HepG2 (cell line): ENCODE measurements around the gene HEXD. TPM values are rescaled to one million over a fixed set of nuclear protein-coding genes. Genes with fewer than 3 reads are reported as not detected.

Experiments
- DBP ChIP-seq: sonication (generic); formaldehyde crosslinking; IDR thresholded peaks from 2 replicates; pipeline ENCODE4 v1.4.0; 2020; ENCODE audit warnings: missing genetic modification reagents; ENCODE audit errors: not compliant biosample characterization
- HOMEZ ChIP-seq: IDR thresholded peaks from 2 replicates; pipeline ENCODE4 v1.6.1; 2016; ENCODE audit warnings: low read depth
- KDM4B ChIP-seq: sonication (generic); formaldehyde crosslinking; IDR thresholded peaks from 2 replicates; pipeline ENCODE4 v1.4.0; 2020; ENCODE audit warnings: missing genetic modification reagents
- NFYB ChIP-seq: sonication (generic); formaldehyde crosslinking; IDR thresholded peaks from 2 replicates; pipeline ENCODE4 v1.4.0; 2020; ENCODE audit warnings: missing genetic modification reagents
- PCBP2 ChIP-seq: fragments of 200-400 bp; formaldehyde crosslinking; optimal IDR thresholded peaks from 2 replicates; pipeline ENCODE3; 2018; ENCODE audit warnings: low read length, low read depth; ENCODE audit not compliant: poor library complexity, severe bottlenecking
- PHF5A ChIP-seq: IDR thresholded peaks from one replicate; pipeline ENCODE4 v1.6.1; 2018; ENCODE audit warnings: low read depth, missing genetic modification reagents; ENCODE audit not compliant: unreplicated experiment
- ZNF331 ChIP-seq: sonication (generic); formaldehyde crosslinking; IDR thresholded peaks from 2 replicates; pipeline ENCODE4 v1.4.0; 2020; ENCODE audit warnings: missing genetic modification reagents
- ZNF616 ChIP-seq: sonication (generic); formaldehyde crosslinking; IDR thresholded peaks from 2 replicates; pipeline ENCODE4 v1.5.0; 2020; ENCODE audit warnings: low read depth, mild to moderate bottlenecking, missing genetic modification reagents
- ZNF678 ChIP-seq: sonication (generic); formaldehyde crosslinking; IDR thresholded peaks from 2 replicates; pipeline ENCODE4 v1.4.0; 2020; ENCODE audit warnings: mild to moderate bottlenecking, missing genetic modification reagents
- polyA plus RNA-seq, 8 experiments: library from polyadenylated mRNA; depleted of rRNA in 3 of 8; stranded (reverse) in 7 of 8; unstranded in 1 of 8; fragments of >200 nt; fragmentation: Illumina TruSeq in 4 of 8; extraction: Trizol in 4 of 8; gene quantifications; 2 replicates each; pipeline versions ENCODE4 v1.2.1 to v1.2.3, GENCODE V29; 2011 to 2016; ENCODE audit warnings: low read depth in 4 of 8, missing spikeins in 1 of 8, mixed read lengths in 1 of 8; ENCODE audit not compliant: insufficient read depth in 1 of 8
- total RNA-seq, 5 experiments: library from RNA; depleted of rRNA; stranded (reverse); fragments of >200 nt; fragmentation: Illumina TruSeq; extraction: Trizol; gene quantifications; 2 replicates each; pipeline ENCODE4 v1.2.3, GENCODE V29; 2016; ENCODE audit warnings: low read depth in 1 of 5
- TF ChIP-seq, protein P1 (sequence below): sonication (generic); formaldehyde crosslinking; IDR thresholded peaks from 2 replicates; pipeline ENCODE4 v1.9.0; 2022; ENCODE audit warnings: low read depth, missing genetic modification reagents
- TF ChIP-seq, protein P2 (sequence below): sonication (generic); formaldehyde crosslinking; IDR thresholded peaks from 2 replicates; pipeline ENCODE4 v1.5.1; 2020; ENCODE audit warnings: mild to moderate bottlenecking, missing genetic modification reagents, borderline replicate concordance
- TF ChIP-seq, protein P3 (sequence below): sonication (generic); formaldehyde crosslinking; IDR thresholded peaks from 2 replicates; pipeline ENCODE4 v1.5.0; 2020; ENCODE audit warnings: missing genetic modification reagents
- TF ChIP-seq, protein P4 (sequence below): sonication (generic); formaldehyde crosslinking; IDR thresholded peaks from 2 replicates; pipeline ENCODE4 v1.5.0; 2020; ENCODE audit warnings: mild to moderate bottlenecking, missing genetic modification reagents
- TF ChIP-seq, protein P5 (sequence below): sonication (generic); formaldehyde crosslinking; IDR thresholded peaks from 2 replicates; pipeline ENCODE4 v1.5.1; 2020; ENCODE audit warnings: missing genetic modification reagents, mild to moderate bottlenecking, borderline replicate concordance

Gene HEXD
- total and polyA plus RNA-seq, 2 of the 13 experiments (the other 11 are each of a cell fraction or from before 2014, with no cell fraction given): 22.3 to 41.8 TPM

GRCh38 chr17:82376042-82376730 is 42.0 kb upstream of the HEXD start (continued):
- TF ChIP-seq, protein P1, sequence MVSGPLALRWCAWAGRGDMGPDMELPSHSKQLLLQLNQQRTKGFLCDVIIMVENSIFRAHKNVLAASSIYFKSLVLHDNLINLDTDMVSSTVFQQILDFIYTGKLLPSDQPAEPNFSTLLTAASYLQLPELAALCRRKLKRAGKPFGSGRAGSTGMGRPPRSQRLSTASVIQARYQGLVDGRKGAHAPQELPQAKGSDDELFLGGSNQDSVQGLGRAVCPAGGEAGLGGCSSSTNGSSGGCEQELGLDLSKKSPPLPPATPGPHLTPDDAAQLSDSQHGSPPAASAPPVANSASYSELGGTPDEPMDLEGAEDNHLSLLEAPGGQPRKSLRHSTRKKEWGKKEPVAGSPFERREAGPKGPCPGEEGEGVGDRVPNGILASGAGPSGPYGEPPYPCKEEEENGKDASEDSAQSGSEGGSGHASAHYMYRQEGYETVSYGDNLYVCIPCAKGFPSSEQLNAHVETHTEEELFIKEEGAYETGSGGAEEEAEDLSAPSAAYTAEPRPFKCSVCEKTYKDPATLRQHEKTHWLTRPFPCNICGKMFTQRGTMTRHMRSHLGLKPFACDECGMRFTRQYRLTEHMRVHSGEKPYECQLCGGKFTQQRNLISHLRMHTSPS (CRISPR knock-in tag): peak; percentile 84
- no peak for TF ChIP-seq NFYB (CRISPR knock-in tag)
- no peak for TF ChIP-seq KDM4B (CRISPR knock-in tag)
- TF ChIP-seq ZNF331 (CRISPR knock-in tag): peak; percentile 54; the same call in 1 of the 2 replicates
- TF ChIP-seq ZNF678 (CRISPR knock-in tag): no peak
- no peak for TF ChIP-seq HOMEZ
- TF ChIP-seq, protein P2, sequence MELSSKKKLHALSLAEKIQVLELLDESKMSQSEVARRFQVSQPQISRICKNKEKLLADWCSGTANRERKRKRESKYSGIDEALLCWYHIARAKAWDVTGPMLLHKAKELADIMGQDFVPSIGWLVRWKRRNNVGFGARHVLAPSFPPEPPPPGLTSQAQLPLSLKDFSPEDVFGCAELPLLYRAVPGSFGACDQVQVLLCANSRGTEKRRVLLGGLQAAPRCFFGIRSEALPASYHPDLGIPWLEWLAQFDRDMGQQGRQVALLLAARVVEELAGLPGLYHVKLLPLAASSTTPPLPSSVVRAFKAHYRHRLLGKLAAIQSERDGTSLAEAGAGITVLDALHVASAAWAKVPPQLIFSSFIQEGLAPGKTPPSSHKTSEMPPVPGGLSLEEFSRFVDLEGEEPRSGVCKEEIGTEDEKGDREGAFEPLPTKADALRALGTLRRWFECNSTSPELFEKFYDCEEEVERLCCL (CRISPR knock-in tag): no peak
- TF ChIP-seq, protein P3, sequence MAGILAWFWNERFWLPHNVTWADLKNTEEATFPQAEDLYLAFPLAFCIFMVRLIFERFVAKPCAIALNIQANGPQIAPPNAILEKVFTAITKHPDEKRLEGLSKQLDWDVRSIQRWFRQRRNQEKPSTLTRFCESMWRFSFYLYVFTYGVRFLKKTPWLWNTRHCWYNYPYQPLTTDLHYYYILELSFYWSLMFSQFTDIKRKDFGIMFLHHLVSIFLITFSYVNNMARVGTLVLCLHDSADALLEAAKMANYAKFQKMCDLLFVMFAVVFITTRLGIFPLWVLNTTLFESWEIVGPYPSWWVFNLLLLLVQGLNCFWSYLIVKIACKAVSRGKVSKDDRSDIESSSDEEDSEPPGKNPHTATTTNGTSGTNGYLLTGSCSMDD (CRISPR knock-in tag): no peak
- TF ChIP-seq, protein P4, sequence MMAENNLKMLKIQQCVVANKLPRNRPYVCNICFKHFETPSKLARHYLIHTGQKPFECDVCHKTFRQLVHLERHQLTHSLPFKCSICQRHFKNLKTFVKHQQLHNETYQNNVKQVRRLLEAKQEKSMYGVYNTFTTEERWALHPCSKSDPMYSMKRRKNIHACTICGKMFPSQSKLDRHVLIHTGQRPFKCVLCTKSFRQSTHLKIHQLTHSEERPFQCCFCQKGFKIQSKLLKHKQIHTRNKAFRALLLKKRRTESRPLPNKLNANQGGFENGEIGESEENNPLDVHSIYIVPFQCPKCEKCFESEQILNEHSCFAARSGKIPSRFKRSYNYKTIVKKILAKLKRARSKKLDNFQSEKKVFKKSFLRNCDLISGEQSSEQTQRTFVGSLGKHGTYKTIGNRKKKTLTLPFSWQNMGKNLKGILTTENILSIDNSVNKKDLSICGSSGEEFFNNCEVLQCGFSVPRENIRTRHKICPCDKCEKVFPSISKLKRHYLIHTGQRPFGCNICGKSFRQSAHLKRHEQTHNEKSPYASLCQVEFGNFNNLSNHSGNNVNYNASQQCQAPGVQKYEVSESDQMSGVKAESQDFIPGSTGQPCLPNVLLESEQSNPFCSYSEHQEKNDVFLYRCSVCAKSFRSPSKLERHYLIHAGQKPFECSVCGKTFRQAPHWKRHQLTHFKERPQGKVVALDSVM (CRISPR knock-in tag): peak; percentile 53; the same call in 1 of the 2 replicates
- TF ChIP-seq DBP: no peak
- no peak for TF ChIP-seq ZNF616 (CRISPR knock-in tag)
- TF ChIP-seq PCBP2: no peak
- no peak for TF ChIP-seq PHF5A (CRISPR knock-in tag)
- TF ChIP-seq, protein P5, sequence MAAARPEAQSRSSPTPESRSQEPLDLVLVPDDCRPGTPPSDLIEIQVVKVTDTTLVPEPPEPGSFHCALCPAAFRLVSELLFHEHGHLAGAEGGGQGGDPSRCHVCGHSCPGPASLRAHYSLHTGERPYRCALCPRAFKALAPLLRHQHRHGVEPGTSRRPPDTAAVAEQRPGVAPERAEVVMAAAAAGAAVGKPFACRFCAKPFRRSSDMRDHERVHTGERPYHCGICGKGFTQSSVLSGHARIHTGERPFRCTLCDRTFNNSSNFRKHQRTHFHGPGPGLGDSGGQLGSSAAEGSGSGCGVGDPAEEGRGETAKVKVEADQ (CRISPR knock-in tag): no peak
